Amygdala (tissue), 56 donors: ENCODE results near the gene LOXL1.
"Not testable (repeated sequence)": the region's sequence is repeated elsewhere in the genome, so short reads cannot be mapped to it uniquely, and the experiment has no call there.

Experiments
- DNase-seq, 56 donors: peaks; one replicate each; lab custom pipeline; 2025; lab: John Stamatoyannopoulos, UW

LOXL1 gene

DNA sequence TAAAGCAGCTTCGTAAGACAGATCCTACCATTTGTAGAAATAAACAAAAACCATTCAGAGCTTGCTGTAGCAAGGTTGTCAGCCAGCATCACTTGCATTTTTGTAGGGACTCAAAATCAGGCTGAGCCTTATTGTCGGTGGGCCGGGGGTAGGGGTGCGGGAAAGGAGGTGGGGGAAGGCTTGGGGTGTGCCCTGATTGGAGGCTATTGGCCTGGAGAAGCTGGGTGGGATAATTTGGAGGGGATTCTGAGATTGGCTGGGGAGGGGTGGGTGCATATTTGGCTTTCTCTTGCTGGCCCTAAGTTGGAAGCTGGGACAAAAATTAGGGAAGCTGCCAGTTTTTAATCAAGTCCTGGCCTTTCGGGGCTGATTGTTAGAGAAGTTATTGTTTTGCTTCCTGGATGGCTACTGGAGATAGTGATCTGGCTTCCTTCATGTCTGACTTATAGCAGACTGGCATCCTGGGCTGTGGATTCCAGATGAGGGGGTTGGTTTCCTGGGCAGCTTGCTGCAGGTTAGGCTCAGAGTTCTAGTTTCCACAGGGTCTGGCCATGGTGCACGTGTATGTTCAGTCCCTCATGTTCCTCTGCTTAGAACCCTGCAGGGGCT lies 43.0 kb downstream of the LOXL1 start:
- DNase-seq = no peak

DNA sequence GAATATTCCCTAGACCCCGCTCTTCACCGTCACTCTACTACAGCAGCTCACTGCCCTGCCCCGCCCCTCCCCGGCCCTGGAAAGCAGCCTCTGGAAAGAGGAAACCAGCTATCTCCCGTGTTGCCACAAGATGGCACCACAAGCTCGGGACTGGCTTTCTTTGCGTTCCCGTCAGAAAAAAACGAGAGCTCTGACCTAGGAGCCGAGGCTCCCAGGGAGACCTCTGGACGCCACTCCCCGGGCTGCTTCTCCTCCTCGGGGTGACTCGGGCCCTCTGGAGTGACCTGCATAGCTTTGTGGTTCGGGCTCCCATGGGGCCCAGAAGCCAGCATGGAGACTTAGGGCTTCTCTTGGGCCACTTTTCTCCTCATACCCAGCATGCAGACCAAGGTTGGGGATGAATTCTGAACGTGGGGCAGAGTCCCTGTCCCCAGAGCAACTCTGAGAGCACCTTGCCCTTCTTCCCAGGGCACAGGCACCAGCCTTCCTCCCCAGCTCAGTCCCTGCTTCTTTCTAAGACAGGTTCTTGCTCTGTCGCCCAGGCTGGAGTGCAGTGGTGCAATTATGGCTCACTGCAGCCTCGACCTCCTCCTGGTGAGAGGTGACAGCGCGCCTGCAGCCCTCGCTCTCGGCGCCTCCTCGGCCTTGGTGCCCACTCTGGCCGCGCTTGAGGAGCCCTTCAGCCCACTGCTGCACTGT lies 46.9 kb downstream of the LOXL1 start:
- peak in 50 of 56 donors; percentile 15 to 82 (median 50) for DNase-seq

DNA sequence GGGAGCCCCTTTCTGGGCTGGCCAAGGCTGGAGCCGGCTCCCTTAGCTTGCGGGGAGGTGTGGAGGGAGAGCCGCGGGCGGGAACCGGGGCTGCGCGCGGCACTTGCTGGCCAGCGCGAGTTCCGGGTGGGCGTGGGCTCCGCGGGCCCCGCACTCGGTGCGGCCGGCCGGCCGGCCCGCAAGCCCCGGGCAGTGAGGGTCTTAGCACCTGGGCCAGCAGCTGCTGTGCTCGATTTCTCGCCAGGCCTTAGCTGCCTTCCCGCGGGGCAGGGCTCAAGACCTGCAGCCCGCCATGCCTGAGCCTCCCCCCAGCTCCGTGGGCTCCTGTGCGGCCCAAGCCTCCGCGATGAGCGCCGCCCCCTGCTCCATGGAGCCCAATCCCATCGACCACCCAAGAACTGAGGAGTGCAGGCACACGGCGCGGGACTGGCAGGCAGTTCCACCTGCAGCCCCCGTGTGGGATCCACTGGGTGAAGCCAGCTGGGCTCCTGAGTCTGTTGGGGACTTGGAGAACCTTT lies 47.5 kb downstream of the LOXL1 start:
- not testable (repeated sequence) for DNase-seq

DNA sequence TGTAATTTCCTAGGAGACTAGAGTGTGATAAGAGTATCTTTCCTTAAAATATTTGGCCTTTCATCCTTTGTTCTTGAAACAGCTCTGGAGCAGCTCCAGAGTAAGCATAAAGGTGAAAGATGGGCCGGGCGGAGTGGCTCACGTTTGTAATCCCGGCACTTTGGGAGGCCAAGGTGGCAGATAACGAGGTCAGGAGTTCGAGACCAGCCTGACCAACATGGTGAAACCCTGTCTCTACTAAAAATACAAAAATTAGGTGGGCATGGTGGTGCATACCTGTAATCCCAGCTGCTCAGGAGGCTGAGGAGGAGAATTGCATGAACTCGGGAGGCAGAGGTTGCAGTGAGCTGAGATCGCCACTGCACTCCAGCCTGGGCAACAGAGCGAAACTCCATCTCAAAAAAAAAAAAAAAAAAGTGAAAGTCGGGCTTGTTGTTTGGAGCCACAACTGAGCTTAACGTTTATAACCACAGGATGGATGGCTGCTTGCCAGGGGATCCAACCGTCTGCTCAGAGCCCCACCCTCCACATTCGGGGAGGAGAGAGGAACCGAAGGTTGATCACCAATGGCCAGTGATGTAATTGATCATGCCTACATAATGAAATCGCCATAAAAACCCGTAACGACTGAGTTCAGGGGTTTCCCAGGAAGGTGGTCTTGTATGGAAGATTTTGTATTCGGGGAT lies 49.3 kb downstream of the LOXL1 start:
- not testable (repeated sequence) for DNase-seq

DNA sequence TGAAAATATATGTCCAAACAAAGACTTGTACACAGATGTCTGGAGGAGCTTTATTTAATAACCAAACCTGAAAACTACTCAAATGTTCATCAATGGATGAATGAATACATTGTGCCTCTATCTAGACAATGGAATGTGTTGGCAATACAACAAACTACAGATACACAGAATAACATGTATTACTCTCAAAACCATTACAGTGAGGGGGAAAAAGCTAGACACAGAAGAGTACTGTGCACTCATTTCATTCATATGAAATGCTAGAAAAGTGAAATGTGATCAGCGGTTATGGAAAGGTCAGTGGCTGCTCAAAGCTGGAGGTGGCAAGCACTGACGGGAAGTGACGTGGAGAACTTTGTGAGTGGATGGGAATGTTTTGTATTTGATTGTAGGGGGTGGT lies 52.6 kb downstream of the LOXL1 start:
- no peak for DNase-seq

DNA sequence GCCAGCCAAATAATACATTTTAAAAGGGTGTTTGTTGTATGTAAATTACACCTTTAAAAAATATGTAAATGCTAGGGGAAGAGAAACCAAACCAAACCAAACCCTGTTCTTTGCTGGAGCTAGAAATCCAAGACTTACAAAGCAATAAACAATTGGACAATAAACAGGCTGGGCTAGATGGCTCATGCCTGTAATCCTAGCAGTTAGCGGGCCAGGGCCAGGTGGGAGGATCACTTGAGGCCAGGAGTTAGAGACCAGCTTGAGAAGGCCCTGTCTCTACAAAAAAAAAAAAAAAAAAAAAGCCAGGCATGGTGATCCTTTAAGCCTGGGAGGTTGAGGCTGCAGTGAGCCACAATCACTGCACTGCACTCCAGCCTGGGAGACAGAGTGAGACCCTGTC lies 53.4 kb downstream of the LOXL1 start:
- DNase-seq = no peak

DNA sequence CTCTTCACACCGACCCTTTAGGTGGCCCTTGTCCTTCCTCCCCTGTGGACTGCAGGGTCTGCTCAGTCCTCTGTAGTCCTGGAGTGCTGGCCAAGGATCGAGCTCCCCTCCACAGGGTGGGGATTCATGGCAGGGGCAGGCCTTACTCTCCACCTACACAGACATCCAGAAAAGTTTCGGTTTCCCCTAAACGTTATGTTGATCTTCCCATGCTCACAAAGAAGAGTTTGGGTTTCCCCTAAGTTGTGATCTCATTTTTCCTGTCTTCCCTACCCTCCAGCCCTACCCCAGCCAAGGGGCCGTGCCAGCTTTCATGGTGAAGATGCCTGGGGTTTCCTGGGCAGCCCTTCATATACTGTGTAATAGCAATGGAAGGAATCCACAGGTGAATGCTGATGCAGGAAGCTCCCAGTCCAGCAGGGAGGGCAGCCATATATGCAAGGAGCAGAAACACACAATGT lies 55.5 kb downstream of the LOXL1 start:
- DNase-seq = no peak

DNA sequence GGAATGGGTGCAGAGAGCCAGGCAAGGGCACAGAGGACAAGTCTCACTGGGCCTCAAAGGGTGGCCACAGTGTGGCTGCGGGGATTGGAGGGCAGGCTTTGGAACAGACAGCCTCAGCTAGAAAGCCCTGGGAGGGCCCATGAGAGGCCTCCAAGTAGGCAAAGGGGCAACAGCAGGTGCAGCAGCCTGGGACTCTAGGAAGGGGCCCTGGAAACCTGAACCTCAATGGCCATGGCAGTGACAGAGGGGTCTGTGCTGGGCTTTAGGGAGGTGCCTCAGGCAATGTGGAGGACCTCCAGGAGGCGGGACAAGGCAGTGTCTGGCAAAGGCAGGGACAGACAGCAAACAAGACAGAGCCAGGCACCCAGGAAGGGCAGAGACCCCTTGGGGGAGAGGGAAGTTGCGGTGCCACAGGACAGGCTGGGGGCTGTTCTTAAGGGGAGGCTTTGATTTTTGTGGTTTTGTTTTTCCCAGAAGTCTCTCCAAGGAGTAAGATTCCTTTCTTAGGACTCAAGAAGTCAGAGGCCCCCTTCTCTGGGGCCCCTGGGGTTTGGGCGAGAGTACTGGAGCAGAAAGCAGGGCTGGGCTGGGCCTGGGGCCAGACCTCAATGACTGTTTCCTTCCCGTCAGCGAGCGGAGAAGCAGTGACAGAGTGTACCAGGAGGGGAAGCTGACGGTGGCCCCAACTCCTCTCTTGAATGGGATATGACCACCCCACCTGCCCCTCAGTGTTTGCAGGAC lies 56.1 kb downstream of the LOXL1 start:
- DNase-seq = peak in 43 of 56 donors; percentile 9 to 72 (median 52)

DNA sequence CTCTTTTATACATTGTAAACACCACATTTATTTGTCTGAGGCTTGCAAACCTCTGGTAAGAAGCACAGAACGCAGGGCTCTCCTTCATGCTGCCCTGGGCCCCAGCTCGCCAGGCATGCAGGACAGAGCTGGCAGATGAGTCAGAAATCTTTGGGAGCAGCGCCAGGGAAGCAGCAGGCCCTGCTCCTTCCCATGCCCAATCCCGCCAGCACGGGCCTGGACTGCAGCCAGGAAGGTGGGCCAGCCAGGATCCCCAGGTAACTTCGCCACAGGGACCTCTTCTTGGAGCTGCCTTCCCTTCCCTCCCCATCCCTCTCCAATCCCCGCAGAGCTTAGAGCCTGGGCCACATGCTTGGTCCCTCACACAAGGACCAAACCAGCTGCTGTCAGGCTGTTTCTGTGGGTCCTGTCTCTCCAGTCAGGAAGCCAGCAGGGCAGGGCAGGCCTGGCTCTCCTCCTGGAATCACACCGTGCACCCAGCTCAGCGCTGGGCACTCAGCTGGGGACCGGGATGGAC lies 57.0 kb downstream of the LOXL1 start:
- DNase-seq = peak in 4 of 56 donors; percentile 14 to 45 (median 16)

DNA sequence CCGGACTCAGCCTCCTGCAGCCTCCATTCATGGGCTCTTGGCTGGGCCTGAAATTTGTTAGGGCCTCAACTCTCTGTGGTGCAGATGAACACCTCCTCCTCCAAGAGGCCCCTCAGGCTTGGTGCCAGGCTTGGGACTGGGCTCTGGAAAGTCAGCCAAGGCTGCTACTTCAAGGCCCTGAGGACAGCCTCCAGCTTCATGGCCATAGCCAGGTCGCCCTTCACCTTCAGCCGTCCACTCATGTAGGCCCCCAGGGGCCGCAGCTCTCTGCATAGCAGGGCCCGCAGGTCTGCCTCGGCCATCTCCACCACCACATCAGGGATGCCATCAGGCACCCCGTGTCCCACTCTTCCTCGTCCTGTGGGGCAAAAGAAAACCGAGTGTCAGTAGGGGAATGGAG lies 57.5 kb downstream of the LOXL1 start:
- DNase-seq = no peak

DNA sequence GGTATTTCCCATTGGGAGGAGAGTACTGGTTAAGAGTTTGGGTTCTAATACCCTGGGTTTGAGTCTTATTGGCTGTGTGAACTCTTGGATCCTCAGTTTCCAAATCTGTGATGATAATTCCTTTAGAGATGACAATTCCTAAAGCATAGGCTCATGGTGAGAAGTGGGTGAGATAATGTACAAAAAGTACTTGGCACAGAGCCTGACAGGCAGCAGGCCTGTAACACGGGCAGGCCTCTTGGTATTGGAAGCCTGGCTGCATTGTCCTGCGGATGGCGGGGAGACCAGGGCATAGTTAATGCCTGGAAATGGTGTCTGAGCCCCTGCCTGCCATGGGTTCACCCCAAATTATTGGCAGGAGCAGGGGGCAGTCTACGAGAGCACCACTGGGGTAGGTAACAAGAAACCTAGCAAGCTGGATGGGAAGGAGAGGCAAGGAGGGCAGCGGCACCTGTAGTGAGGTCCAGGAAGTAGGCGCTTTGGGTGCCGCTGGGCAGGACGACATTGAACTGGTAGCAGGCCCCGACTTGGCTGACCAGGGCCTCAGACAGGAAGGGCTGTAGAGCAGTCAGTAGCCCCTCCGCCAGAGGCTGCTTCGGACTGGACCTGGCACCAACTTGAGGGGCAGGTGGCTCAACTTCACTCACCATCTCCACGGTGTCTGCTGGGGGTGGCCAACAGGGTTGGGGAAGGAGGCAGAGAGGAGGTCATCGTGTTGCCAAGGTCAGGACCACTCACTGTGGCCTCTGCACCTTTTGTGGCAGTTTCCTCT lies 58.1 kb downstream of the LOXL1 start:
- DNase-seq = no peak

DNA sequence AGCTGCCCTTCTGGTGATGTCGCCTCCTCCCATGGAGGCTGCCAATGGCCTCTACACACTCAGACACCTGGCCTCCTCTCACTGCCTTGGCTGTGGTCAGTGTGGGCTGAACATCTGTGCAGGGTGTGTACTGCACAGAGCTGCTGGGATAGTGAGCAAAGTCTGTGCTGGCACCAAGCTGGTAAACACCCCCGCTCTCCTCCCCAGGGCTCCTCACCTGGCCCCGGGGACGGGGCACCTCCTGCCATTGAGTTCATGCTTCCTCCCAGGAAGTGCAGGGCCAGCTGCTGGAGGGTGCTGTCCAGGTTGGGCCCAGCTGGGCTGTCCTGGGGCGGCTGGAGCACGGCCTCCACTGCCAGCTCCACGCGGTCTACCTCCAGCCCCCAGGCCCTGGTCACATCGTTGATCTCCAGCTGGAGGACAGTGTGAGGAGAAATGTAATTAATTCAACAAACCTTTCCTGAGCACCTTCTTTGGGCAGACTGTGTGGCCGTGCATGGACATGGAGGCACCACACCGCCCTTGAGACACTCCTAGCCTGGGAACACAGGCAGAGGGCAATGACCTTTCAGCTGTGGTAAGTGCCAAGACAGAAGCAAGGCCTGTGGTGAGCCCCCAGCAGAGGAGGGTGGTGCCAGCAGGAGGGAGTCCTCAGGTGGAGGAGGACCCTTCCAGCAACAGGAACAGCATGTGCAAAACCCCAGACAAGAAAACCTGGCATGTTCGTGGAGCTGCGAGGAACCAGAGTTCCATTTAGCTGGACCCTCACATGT lies 59.0 kb downstream of the LOXL1 start:
- no peak for DNase-seq

DNA sequence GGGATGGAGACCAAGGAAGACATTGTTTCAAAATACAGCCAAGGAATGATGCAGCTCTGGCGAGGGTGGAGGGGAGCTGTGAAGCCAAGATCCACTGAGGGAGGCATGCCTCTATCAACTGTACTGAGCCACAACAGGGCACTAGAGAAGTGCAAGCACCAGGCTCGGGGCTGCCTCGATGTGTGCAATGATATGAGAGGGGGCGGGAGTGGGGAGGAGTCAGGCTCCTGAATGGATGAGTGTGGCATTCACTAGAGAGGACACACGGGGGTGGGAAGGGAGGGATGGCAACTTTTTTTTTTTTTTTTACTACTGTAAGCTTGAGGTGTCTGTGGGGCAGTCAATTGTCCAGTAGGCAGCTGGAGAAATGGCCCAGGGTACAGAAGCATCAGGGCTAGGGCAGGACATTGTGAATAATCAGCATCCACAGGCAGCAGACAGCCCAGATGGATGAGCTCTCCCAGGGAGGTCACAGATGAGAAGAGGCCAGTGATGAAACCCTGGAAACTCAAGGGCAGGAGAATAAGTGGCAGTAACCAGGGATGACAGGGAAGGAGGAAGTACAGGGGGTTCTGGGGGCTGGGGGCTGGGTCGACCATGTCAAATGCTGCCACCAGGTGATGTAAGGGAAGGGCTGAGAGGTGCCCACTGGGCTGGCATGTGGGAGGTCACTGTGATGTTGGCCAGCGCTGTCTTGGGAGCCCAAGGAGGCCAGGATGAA lies 60.0 kb downstream of the LOXL1 start:
- DNase-seq = no peak

DNA sequence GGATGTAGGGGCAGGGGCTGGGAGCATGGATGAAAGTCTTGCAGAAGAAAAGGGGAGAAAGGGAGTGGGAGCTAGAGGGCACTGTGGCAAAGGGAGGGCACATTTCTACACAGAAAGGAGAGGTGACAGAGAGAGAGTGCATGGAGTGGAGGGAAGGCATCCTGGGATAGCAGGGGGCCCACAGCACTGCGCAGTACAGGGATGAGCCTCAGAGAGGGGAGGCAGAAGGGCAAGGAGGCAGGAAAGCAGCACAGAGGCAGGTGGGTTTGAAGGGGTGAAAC lies 60.5 kb downstream of the LOXL1 start:
- no peak for DNase-seq

DNA sequence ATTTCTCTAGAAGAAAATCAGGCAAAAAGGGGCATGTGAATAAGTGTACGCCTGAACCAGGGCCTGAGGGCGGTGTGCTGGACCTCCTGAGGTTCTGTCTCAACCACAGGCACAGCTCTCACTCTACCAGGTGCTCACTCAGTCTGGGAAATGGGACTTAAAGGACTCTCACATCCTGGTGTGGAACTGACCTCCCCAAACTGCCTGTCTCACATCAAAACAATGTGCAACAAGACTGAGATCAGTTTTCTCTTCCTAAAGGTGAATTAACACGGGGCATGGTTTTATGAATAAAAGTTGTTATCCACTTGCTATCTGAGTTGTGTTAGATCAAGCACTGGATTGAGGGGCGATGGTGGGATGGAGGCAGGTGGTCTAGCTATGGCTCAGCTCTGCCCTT lies 61.0 kb downstream of the LOXL1 start:
- DNase-seq = no peak

DNA sequence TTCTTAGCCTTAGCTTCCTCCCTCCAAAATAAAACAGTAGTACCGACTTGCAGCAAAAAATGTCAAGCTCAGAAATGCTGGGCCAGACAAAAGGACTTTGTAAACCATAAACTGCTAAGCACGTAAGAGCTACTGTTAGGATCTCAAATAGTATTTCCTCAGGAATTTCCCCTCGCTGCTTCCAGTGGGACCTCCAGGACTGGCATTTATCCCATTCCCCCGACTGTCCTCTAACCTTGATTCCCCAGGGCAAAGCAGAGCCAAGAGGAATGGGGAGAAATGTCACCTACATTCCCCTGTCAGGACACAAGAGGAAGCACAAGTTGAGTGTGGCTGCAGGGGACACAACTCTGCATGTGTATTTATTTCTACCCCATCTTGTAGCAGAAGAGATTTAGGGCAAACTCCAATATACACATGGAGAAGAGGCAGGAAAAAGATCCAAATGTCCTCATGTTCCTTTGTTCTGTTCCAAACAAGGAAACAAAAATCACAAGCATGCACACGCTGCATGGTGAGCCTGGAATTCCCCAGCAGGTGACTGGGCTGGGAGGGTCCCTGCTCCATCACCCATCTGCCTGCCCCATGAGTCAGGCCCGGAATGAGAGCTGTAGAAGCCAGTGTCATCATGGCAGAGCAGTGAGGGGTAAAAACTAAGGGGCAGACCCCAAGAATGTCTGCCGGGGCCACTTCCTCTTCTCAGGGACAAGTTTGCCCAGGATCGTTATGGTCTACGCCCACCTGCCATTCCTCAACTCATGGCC lies 61.6 kb downstream of the LOXL1 start:
- no peak for DNase-seq

DNA sequence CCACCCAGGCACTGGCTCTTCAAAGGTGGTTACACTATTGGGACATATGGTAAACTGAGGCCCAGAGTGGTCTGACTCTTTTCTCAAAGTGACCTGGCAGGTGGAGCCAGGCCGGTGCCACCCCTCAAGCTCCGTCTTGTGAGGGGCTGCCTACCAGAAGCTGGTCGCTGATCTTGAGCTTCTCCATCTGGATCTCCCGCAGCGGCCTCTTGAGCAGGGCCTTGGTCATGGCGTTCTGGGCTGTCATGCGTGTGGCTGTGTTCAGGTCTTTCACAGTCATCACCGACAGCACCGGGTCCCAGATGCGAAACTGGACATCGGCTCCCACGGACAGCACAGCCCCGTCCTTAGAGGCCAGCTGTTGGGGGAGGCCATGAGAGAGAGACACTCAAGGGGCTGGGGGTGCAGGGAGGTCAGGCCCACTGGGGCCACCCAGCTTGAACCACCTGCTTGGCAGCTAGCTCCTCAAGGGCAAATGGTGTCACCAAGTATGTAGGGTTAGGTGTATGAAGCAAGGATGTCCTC lies 62.2 kb downstream of the LOXL1 start:
- no peak for DNase-seq
